ENCODE data around the gene CELSR1. TPM values are rescaled to one million over a fixed set of nuclear protein-coding genes. Genes with fewer than 3 reads are reported as not detected.
A peak's percentile ranks its signal among the peaks of the same experiment; 100 is the strongest.

Gene CELSR1
- total RNA-seq, 1 donor from 2014 or later, result 44.0 TPM

- DNase-seq (ENCODE audit: low spot score), result no peak
Measured at GRCh38 chr22:46366801-46367706, 170.4 kb downstream of the CELSR1 start.

- DNase-seq (ENCODE audit: low spot score), result no peak
Measured at GRCh38 chr22:46366327-46366731, 171.1 kb downstream of the CELSR1 start.

DNA sequence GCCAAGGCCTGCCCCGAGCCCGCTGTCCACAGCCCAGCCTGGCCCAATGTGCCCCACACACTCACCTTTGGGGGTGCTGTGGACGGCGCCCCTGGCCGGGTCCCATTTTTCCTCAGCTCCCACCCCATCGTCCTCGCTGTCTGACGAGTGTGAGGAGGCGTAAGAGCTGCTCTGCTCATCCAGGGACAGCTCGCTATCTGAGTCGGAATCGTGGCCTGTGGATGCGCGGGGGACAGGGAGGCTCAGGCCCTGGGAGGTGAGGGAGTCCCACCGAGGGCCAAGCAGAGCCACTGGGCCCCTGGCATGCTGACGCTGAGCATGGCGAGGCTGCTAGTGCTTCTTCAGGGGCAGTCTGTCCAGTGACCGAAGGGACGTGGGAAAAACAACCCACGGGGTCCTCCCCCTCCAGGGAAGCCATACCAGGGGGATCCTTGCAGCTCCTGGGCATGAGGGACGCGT is 172.2 kb downstream of the CELSR1 start:
- DNase-seq (ENCODE audit: low spot score), result no peak

- no peak for DNase-seq (ENCODE audit: low spot score)
Measured at GRCh38 chr22:46364341-46365165, 172.9 kb downstream of the CELSR1 start.

DNA sequence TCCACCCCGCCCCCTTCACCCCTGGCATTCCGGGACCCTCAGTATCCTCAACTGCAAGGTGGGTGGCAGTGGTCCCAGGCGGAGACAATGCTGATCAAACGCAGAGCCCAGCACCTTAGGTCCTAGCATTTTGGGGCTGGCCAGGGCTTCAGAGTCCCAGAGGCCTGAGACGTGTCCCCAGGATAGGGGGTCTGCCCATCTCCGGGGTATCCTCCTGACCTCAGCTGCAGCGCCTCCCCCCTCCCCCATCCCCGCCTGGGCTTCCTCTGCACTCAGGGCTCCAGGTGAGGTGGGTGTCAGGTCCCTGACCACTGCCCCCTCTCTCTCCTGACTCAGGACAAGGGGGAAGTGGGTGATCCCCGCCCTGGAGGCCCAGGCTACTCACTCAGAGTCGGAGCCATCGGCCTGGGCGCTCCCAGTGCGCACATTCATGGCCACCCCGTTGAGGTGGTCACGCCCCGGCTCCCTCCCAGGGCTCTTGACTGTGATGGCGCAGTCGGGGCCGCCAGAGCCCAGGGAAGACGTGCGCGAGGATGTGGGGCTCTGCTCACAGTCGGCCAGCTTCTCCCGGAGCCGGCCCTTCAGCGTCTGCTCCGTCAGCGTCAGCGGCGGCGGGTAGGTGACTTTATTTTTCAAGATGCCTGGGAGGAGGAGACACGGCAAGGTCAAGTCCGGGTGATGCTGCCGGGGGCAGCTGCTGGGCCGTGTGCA is 173.7 kb downstream of the CELSR1 start:
- DNase-seq (ENCODE audit: low spot score), result no peak

- no peak for DNase-seq (ENCODE audit: low spot score)
Measured at GRCh38 chr22:46362934-46363515, 174.4 kb downstream of the CELSR1 start.

DNA sequence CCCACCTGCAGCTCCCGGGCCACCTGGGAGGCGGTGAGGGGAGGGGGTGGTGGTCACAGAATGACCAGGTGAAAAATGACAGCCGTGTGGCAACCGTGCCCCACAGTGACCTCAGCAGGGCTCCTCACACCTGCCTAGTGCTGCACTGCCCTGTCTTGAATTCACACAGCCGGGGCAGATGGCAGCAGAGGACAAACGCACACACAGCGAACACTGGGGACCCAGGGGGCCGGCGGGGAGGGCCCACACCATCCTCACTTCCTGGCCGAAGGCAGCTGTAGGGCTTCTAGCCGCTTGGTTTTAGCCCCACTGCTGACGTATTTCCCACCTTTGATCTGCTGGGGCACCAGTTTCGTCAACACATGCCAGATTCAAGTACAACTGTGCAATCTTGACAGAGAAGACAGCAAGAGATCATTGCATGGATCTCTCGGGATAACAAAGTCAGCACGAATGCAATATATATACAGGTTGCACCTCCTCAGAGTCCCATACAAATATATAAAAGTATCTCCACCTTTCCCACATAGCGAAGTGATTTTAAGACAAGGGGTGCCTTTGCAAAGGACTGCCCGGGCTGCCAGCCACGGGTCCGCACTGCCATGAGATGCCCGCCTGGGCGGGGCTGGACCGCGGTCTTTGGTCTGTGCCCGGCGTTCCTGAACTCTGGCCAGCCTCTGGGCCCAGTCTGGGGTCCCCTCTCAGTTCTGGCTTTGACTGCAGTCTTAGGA is 175.1 kb downstream of the CELSR1 start:
- no peak for DNase-seq (ENCODE audit: low spot score)

GRCh38 chr22:46361826-46362202 is 175.6 kb downstream of the CELSR1 start:
- no peak for DNase-seq (ENCODE audit: low spot score)

DNA sequence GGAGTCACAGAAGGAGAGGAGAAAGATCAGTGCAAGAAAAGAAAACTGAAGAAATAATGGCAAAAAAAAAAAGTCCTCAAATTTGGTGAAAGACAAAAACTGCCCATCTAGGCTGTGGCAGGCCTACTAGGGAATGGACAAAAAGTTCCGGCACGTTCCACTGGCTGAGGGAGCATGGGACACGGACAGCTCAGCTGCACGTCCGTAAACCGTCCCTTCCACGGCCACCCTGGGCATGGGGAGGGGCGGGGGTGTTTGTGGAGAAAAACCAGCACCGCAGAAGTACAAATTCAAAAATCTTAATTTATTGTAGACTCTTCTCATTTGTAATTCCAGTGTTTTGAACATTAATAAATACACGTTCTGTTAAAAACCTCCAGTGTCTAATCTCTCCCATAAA is 176.5 kb downstream of the CELSR1 start:
- no peak for DNase-seq (ENCODE audit: low spot score)

- DNase-seq (ENCODE audit: low spot score), result no peak
Measured at GRCh38 chr22:46360097-46360496, 177.3 kb downstream of the CELSR1 start.

DNA sequence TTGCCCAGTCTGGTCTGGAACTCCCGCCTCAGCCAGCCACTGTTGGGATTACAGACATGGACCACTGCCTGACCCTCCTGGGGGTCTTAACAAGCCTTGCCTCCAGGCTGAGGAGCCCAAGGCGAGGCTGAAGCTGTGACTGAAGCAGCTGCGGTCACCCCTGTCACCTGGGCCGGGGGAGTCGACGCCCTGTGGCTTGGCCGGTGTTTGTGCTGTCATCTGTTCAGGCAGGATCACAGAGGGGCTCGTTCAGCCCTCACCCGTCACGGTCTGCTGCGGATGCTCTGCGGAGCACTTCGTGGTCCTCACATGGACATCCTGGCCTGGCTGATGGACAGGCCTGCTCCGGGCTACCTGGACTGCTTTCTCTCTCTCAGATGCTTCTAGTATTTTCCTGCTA is 178.1 kb downstream of the CELSR1 start:
- no peak for DNase-seq (ENCODE audit: low spot score)

DNA sequence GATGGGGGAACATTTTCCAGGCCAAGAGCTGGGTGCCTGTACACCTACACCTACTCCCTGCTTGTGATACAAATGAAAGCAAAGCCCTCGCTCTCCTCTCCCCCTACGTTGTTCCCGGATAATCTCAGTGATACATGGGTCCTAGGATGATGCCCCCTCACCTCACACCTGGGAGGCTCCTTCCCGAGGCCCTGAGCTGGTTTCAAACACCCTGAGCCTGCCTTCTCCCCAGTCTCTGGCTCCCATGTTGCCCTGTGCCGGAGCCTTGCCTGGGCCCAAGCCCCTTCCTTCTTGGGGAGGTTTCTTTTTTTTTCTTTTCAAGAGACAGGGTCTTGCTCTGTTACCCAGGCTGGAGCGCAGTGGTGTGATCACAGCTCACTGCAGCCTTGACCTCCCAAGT is 178.7 kb downstream of the CELSR1 start:
- no peak for DNase-seq (ENCODE audit: low spot score)

DNA sequence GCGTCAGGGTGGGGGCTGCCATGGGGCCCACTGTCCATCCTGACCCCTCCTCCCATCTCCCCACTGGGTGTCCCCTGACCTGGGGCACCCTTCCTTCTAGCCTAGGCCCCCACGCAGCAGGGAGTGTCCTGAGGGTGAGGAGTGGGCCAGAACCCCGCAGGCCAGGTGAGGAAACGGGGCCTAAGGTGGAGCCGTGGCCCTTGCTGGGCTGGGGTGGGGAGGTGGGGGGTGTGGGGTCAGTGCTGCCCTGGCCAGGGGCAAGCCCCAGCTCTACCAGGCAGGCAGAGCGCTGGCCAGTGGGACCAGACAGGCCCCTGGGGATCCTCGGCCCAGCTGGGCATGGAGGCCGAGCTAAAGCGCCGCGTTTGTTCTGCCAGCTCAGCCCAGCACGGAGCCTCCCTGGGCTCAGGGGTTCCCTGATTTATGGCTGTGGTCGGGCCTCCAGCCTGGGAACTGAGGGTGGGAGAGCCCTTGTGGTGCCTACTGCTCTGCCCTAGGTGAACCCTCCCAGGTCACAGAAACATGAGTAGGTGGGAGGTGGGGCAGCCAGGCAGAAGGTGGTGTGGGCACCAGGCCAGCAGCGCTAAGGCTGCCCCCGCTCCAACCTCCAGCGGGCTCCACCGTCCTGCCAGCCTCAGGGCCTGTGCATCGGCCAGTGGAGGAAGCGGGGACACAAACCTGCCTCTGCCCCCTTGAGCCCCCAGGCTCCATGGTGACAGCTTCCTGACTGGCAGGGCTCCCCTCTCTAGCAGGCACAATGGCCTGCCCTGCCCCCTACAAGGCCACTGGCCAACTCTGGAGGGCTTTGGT is 179.5 kb downstream of the CELSR1 start:
- DNase-seq (ENCODE audit: low spot score), result no peak

GRCh38 chr22:46356496-46357480 is 180.6 kb downstream of the CELSR1 start:
- DNase-seq (ENCODE audit: low spot score), result no peak

- DNase-seq (ENCODE audit: low spot score), result no peak
Measured at GRCh38 chr22:46355996-46356471, 181.4 kb downstream of the CELSR1 start.

DNA sequence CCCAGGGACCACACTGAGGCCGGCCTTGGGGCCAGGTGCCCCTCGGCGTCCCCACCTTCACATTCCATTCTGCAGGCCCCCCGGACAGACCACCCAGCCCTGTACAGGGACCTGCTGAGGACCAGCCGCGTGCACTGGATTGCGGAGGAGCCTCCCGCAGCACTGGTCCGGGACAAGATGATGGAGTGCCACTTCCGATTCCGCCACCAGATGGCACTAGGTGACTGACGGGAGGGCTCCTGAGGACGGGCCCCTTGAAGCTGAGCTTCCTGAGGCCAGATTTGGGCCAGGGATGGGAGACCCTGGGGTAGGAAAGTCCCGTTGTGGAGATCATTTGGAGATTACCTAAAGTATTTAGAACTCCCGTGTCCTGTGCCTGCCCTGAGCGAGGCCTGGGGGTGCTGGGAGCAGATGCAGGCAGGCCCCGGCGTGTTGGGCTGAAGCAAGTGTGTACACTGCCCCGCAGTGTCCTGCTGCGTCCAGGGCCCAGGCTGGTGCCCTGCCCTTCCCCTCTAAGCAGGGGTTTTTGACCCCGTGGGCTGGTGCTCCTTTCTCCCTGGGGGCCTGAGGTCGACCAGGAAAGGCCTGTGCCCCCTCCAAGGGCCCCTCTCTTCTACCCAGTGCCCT is 181.9 kb downstream of the CELSR1 start:
- DNase-seq (ENCODE audit: low spot score), result peak; percentile 76

GRCh38 chr22:46354993-46355305 is 182.5 kb downstream of the CELSR1 start:
- no peak for DNase-seq (ENCODE audit: low spot score)

- DNase-seq (ENCODE audit: low spot score), result no peak
Measured at GRCh38 chr22:46354176-46354992, 183.0 kb downstream of the CELSR1 start.
